Ovary (tissue), 3 donors: Measurements from ENCODE around the gene IL9.

Source experiments
- EP300 ChIP-seq: sonication (generic); formaldehyde crosslinking; IDR thresholded peaks from one replicate; pipeline ENCODE4 v1.6.1; 2017; ENCODE audit warnings: antibody characterized with exemption
- TF ChIP-seq, protein P1 (sequence below), 3 donors: fragments of 450-650 bp in 2 of 3; fragments of 200-600 bp in 1 of 3; IDR thresholded peaks; one replicate each; pipeline versions ENCODE4 v1.5.1 to v1.8.0; 2016 to 2022; ENCODE audit warnings: antibody characterized with exemption in 3 of 3, mild to moderate bottlenecking in 1 of 3
- donor health status: DM: no; HTN: no; CAD: no.

DNA sequence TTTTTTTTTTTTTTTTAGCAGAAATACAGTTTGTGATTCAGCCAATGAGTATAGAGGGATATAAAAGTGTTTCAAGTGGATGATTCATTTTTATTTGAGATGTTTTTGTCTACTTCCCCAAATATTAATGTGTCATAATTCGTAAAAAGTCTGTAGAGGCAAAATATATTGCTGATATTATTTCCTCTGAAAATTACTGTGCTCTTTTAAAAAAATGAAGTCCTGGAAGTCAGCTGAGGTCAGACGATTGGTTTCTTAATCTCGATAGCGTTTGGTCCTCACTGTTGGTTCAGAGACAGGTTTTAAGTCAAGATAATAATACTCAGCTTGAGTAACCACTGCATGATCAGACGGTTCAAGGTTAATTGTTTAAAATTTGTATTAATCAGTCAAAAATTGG lies 19.5 kb downstream of the IL9 start:
- no peak for TF ChIP-seq EP300
- TF ChIP-seq, protein P1, sequence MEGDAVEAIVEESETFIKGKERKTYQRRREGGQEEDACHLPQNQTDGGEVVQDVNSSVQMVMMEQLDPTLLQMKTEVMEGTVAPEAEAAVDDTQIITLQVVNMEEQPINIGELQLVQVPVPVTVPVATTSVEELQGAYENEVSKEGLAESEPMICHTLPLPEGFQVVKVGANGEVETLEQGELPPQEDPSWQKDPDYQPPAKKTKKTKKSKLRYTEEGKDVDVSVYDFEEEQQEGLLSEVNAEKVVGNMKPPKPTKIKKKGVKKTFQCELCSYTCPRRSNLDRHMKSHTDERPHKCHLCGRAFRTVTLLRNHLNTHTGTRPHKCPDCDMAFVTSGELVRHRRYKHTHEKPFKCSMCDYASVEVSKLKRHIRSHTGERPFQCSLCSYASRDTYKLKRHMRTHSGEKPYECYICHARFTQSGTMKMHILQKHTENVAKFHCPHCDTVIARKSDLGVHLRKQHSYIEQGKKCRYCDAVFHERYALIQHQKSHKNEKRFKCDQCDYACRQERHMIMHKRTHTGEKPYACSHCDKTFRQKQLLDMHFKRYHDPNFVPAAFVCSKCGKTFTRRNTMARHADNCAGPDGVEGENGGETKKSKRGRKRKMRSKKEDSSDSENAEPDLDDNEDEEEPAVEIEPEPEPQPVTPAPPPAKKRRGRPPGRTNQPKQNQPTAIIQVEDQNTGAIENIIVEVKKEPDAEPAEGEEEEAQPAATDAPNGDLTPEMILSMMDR (IDR thresholded peaks at IDR 0.05) = no peak
